HepG2 (cell line): ENCODE measurements around the gene LRP1-AS.

ENCODE experiments used
- CHD2 ChIP-seq: IDR thresholded peaks from 2 replicates; pipeline ENCODE4 v1.6.1; 2011; ENCODE audit warnings: low read depth, low read length, improper control_type of control experiment
- CTCF ChIP-seq: sonication (generic); formaldehyde crosslinking; IDR thresholded peaks from 2 replicates; pipeline ENCODE4 v1.5.0; 2020; ENCODE audit warnings: mild to moderate bottlenecking, missing genetic modification reagents, moderate library complexity
- TF ChIP-seq, protein P1 (sequence below): sonication (generic); formaldehyde crosslinking; IDR thresholded peaks from 2 replicates; pipeline ENCODE4 v1.4.0; 2020; ENCODE audit warnings: missing genetic modification reagents

- TF ChIP-seq CHD2 (no peak), CTCF (CRISPR knock-in tag) (no peak)
- TF ChIP-seq, protein P1, sequence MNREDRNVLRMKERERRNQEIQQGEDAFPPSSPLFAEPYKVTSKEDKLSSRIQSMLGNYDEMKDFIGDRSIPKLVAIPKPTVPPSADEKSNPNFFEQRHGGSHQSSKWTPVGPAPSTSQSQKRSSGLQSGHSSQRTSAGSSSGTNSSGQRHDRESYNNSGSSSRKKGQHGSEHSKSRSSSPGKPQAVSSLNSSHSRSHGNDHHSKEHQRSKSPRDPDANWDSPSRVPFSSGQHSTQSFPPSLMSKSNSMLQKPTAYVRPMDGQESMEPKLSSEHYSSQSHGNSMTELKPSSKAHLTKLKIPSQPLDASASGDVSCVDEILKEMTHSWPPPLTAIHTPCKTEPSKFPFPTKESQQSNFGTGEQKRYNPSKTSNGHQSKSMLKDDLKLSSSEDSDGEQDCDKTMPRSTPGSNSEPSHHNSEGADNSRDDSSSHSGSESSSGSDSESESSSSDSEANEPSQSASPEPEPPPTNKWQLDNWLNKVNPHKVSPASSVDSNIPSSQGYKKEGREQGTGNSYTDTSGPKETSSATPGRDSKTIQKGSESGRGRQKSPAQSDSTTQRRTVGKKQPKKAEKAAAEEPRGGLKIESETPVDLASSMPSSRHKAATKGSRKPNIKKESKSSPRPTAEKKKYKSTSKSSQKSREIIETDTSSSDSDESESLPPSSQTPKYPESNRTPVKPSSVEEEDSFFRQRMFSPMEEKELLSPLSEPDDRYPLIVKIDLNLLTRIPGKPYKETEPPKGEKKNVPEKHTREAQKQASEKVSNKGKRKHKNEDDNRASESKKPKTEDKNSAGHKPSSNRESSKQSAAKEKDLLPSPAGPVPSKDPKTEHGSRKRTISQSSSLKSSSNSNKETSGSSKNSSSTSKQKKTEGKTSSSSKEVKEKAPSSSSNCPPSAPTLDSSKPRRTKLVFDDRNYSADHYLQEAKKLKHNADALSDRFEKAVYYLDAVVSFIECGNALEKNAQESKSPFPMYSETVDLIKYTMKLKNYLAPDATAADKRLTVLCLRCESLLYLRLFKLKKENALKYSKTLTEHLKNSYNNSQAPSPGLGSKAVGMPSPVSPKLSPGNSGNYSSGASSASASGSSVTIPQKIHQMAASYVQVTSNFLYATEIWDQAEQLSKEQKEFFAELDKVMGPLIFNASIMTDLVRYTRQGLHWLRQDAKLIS (CRISPR knock-in tag): no peak
These were observed 47.8 kb upstream of the LRP1-AS start for GRCh38 chr12:57195186-57195585.
